GM23248 (cell line): ENCODE data around the gene SMIM36. TPM values are rescaled to one million over a fixed set of nuclear protein-coding genes. Genes with fewer than 3 reads are reported as not detected.

Experiments used
- DNase-seq: peaks from one replicate; pipeline ENCODE4 v3.0.0-alpha.2; 2015
- H2AFZ ChIP-seq: fragments of 200-600 bp; sonication (generic); 2 replicates; pipeline ENCODE4 v1.6.1; 2016; ENCODE audit warnings: antibody characterized with exemption
- H3F3A ChIP-seq: fragments of 200-600 bp; sonication (generic); 2 replicates; pipeline ENCODE4 v1.6.1; 2016; ENCODE audit warnings: mild to moderate bottlenecking, antibody characterized with exemption, mixed run types; ENCODE audit not compliant: insufficient read depth
- H3K27ac ChIP-seq: fragments of 200-600 bp; sonication (generic); 2 replicates; pipeline ENCODE4 v1.5.1; 2016; ENCODE audit warnings: mild to moderate bottlenecking
- H3K27me3 ChIP-seq: fragments of 200-600 bp; sonication (generic); replicated peaks from 2 replicates; pipeline ENCODE4 v1.6.1; 2016; ENCODE audit warnings: mild to moderate bottlenecking; ENCODE audit not compliant: insufficient read depth
- H3K36me3 ChIP-seq: fragments of 200-600 bp; sonication (generic); 2 replicates; pipeline ENCODE4 v1.6.1; 2016; ENCODE audit warnings: low read depth, mild to moderate bottlenecking
- H3K4me1 ChIP-seq: fragments of 200-600 bp; sonication (generic); 2 replicates; pipeline ENCODE4 v1.6.1; 2016; ENCODE audit warnings: mild to moderate bottlenecking; ENCODE audit not compliant: insufficient read depth
- H3K4me2 ChIP-seq: fragments of 200-600 bp; sonication (generic); one replicate; pipeline ENCODE4 v1.6.1; 2016; ENCODE audit warnings: mild to moderate bottlenecking; ENCODE audit not compliant: unreplicated experiment
- H3K4me3 ChIP-seq: fragments of 200-600 bp; sonication (generic); 2 replicates; pipeline ENCODE4 v1.5.1; 2016; ENCODE audit warnings: mild to moderate bottlenecking
- H3K79me2 ChIP-seq: fragments of 200-600 bp; sonication (generic); 2 replicates; pipeline ENCODE4 v1.6.1; 2016; ENCODE audit warnings: mild to moderate bottlenecking; ENCODE audit not compliant: insufficient read depth
- H3K9ac ChIP-seq: fragments of 200-600 bp; sonication (generic); 2 replicates; pipeline ENCODE4 v1.6.1; 2016; ENCODE audit warnings: mild to moderate bottlenecking
- H3K9me2 ChIP-seq: fragments of 200-600 bp; sonication (generic); 2 replicates; pipeline ENCODE4 v1.6.1; 2016; ENCODE audit warnings: mixed run types, mild to moderate bottlenecking, moderate library complexity; ENCODE audit not compliant: insufficient read depth
- H3K9me3 ChIP-seq: fragments of 200-600 bp; sonication (generic); one replicate; pipeline ENCODE4 v1.6.1; 2017; ENCODE audit warnings: low read depth
- H4K20me1 ChIP-seq: fragments of 200-600 bp; sonication (generic); 2 replicates; pipeline ENCODE4 v1.6.0; 2016; ENCODE audit not compliant: insufficient read depth
- EZH2 ChIP-seq: fragments of 200-600 bp; sonication (generic); IDR thresholded peaks from 2 replicates; pipeline ENCODE4 v1.6.1; 2018; ENCODE audit warnings: antibody characterized with exemption, mild to moderate bottlenecking; ENCODE audit not compliant: insufficient read depth, poor library complexity, severe bottlenecking
- EZH2phosphoT487 ChIP-seq: fragments of 200-600 bp; sonication (generic); IDR thresholded peaks from 2 replicates; pipeline ENCODE4 v1.6.1; 2018; ENCODE audit warnings: antibody characterized with exemption, moderate library complexity, mild to moderate bottlenecking, low read depth; ENCODE audit not compliant: insufficient read depth
- WGBS, 2 experiments: methylation state at CpG; one replicate each; pipeline ENCODE4 v1.1.6; 2015 to 2017; ENCODE audit warnings: low lambda C conversion rate in 2 of 2, low coverage in 1 of 2; ENCODE audit errors: missing lambda C conversion rate in 2 of 2; 5-methylcytosine and 5-hydroxymethylcytosine counted together
- in situ Hi-C: fragments of 300-500 bp; cut with MboI; formaldehyde crosslinking; loops from 2 replicates; pipeline ENCODE4 v1.15.0; 2020
- polyA plus RNA-seq: library from polyadenylated mRNA; unstranded; fragments of >200 nt; fragmentation: Nextera tagmentation; extraction: Ambion mirVana; gene quantifications from 2 replicates; pipeline ENCODE4 v1.2.1, GENCODE V29; 2016
- total RNA-seq: library from RNA; depleted of rRNA; stranded (reverse); fragments of >200 nt; shearing (Covaris generic); gene quantifications from 2 replicates; pipeline ENCODE4 v1.2.3, GENCODE V29; 2014

The SMIM36 gene
- total and polyA plus RNA-seq, 2 experiments from 2014 or later: not detected

- Histone ChIP-seq H3F3A (peaks cover 43% of the 10 kb centered on the region), H3K36me3 (no peaks in the 10 kb centered on the region), H3K27me3 (no peaks in the 10 kb centered on the region), H3K27ac (peak overlapping the region; percentile 71), H3K9me2 (no peaks in the 10 kb centered on the region), H2AFZ (no peak overlapping the region), H3K4me3 (no peak overlapping the region), H3K9me3 (no peaks in the 10 kb centered on the region), H3K4me1 (peaks cover 56% of the 10 kb centered on the region), H3K79me2 (no peaks in the 10 kb centered on the region), H3K4me2 (no peak overlapping the region), H3K9ac (no peak overlapping the region; the same call in 1 of the 2 replicates), H4K20me1 (no peaks in the 10 kb centered on the region)
- no peak for TF ChIP-seq EZH2
- no peak for TF ChIP-seq EZH2phosphoT487
- in situ Hi-C loops: no loop called here
- 96 to 100% methylated on average over 2 of the region's 2 CpGs for WGBS, 2 experiments
- no peak for DNase-seq
Observed at GRCh38 chr17:55451758-55452138, 59.5 kb downstream of the SMIM36 start.

GRCh38 chr17:55451203-55451641 lies 60.0 kb downstream of the SMIM36 start:
- Histone ChIP-seq H3K4me3 (no peak overlapping the region), H3K4me2 (no peak overlapping the region), H2AFZ (no peak overlapping the region), H3K9me3 (no peaks in the 10 kb centered on the region), H4K20me1 (no peaks in the 10 kb centered on the region), H3K27me3 (no peaks in the 10 kb centered on the region), H3K9ac (no peak overlapping the region), H3K9me2 (no peaks in the 10 kb centered on the region), H3K27ac (no peak overlapping the region), H3K4me1 (peaks cover 51% of the 10 kb centered on the region), H3K36me3 (no peaks in the 10 kb centered on the region), H3K79me2 (no peaks in the 10 kb centered on the region), H3F3A (peaks cover 38% of the 10 kb centered on the region)
- WGBS, 2 experiments: 21 to 30% methylated on average over 1 of the region's 1 CpG
- DNase-seq: peak; percentile 26
- TF ChIP-seq EZH2phosphoT487 (no peak), EZH2 (no peak)
- in situ Hi-C loops: no loop called here

- Histone ChIP-seq H3K9me2 (no peaks in the 10 kb centered on the region), H2AFZ (no peak overlapping the region), H3K4me2 (no peak overlapping the region), H3K4me3 (no peak overlapping the region), H3F3A (peaks cover 36% of the 10 kb centered on the region), H3K27me3 (no peaks in the 10 kb centered on the region), H3K9me3 (no peaks in the 10 kb centered on the region), H3K27ac (no peak overlapping the region), H3K4me1 (peaks cover 45% of the 10 kb centered on the region), H3K36me3 (no peaks in the 10 kb centered on the region), H4K20me1 (no peaks in the 10 kb centered on the region), H3K9ac (no peak overlapping the region), H3K79me2 (no peaks in the 10 kb centered on the region)
- WGBS, 2 experiments: 89 to 90% methylated on average over 7 of the region's 7 CpGs
- in situ Hi-C loops: no loop called here
- no peak for TF ChIP-seq EZH2phosphoT487
- TF ChIP-seq EZH2: no peak
- DNase-seq: no peak
Observed at GRCh38 chr17:55450232-55450825, 60.9 kb downstream of the SMIM36 start.

GRCh38 chr17:55448681-55449080 lies 62.6 kb downstream of the SMIM36 start:
- Histone ChIP-seq H3K79me2 (no peaks in the 10 kb centered on the region), H3K4me3 (no peak overlapping the region), H3K27me3 (no peaks in the 10 kb centered on the region), H3K9me3 (no peaks in the 10 kb centered on the region), H4K20me1 (no peaks in the 10 kb centered on the region), H3K4me1 (peaks cover 31% of the 10 kb centered on the region), H3K9ac (no peak overlapping the region), H3K9me2 (no peaks in the 10 kb centered on the region), H3K36me3 (no peaks in the 10 kb centered on the region), H3K4me2 (no peak overlapping the region), H3F3A (peaks cover 23% of the 10 kb centered on the region), H2AFZ (no peak overlapping the region), H3K27ac (no peak overlapping the region)
- TF ChIP-seq EZH2phosphoT487: no peak
- in situ Hi-C loops: no loop called here
- WGBS, 2 experiments: 46 to 47% methylated on average over 4 of the region's 4 CpGs
- peak; percentile 73 for DNase-seq
